Bronchial epithelial cell (primary cell): ENCODE results near the gene GALNT8. TPM values are rescaled to one million over a fixed set of nuclear protein-coding genes. Genes with fewer than 3 reads are reported as not detected.

Experiments
- DNase-seq: peaks from one replicate; pipeline ENCODE4 v3.0.0-alpha.2; 2010; ENCODE audit warnings: low read depth
- FAIRE-seq: peaks from 2 replicates; lab custom pipeline; 2011; peaks lifted over from hg19 to GRCh38; lab: Jason Lieb, UNC
- H3K27me3 ChIP-seq: 2 replicates; pipeline ENCODE4 v1.5.1; 2011; ENCODE audit warnings: low read length; ENCODE audit not compliant: control insufficient read depth, insufficient read depth
- H3K36me3 ChIP-seq: 2 replicates; pipeline ENCODE4 v1.5.1; 2011; ENCODE audit warnings: low read length; ENCODE audit not compliant: control insufficient read depth, insufficient read depth
- H3K4me3 ChIP-seq: 2 replicates; pipeline ENCODE4 v1.5.1; 2011; ENCODE audit warnings: mild to moderate bottlenecking, low read depth, low read length, control low read depth
- CTCF ChIP-seq: IDR thresholded peaks from 2 replicates; pipeline ENCODE4 v1.5.1; 2011; ENCODE audit warnings: mild to moderate bottlenecking, moderate library complexity, low read length, control low read depth, inconsistent platforms; ENCODE audit not compliant: insufficient read depth, severe bottlenecking
- total RNA-seq: library from RNA; depleted of rRNA; stranded (reverse); fragments of >200 nt; gene quantifications from 2 replicates; pipeline ENCODE4 v1.2.1, GENCODE V29; 2014

The GALNT8 gene
- total RNA-seq, 1 donor from 2014 or later: not detected

DNA sequence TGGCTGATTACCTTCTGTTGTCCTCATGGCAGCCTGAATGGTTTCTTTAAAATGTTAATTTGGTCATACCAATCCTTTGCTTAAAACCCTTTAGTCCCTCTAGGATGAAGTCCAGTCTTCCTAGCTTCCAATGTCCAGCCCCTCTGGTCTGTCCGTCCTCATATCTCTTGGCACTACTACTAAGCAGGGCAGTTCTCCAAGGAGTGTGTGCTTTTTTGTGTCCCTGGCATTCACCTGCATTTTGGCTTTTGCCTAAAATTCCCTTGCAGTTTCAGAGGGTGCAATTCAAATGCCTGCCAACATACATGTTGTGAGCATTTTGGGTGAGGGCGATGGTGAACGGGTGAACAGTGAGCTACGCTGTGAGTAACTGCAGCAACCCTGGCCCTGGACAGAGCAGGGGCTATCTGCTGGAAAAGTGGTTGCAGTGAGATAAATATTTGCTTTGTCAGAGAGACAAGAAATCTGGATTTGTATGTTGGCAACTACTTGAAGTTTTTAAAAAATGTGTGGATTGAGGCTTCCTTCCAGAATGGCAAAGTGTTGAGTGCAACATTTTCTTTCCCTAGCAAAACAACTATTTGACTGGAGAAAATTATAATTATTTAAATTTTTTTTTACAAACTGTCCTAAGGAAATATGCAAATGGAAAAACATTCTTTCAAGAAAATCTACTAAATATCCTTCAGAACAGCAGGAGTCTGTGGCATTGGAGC is 14.6 kb downstream of the GALNT8 start:
- no peak for TF ChIP-seq CTCF
- DNase-seq: no peak
- no peak for FAIRE-seq
- Histone ChIP-seq H3K36me3 (no peaks in the 10 kb centered on the region), H3K4me3 (no peak overlapping the region), H3K27me3 (no peaks in the 10 kb centered on the region)

GRCh38 chr12:4736091-4736490 is 15.9 kb downstream of the GALNT8 start:
- DNase-seq: no peak
- TF ChIP-seq CTCF: no peak
- Histone ChIP-seq H3K27me3 (no peaks in the 10 kb centered on the region), H3K4me3 (no peak overlapping the region), H3K36me3 (no peaks in the 10 kb centered on the region)
- no peak for FAIRE-seq

GRCh38 chr12:4738541-4738940 is 18.3 kb downstream of the GALNT8 start:
- Histone ChIP-seq H3K4me3 (no peak overlapping the region), H3K27me3 (no peaks in the 10 kb centered on the region), H3K36me3 (no peaks in the 10 kb centered on the region)
- TF ChIP-seq CTCF: no peak
- FAIRE-seq (no peak), DNase-seq (no peak)

DNA sequence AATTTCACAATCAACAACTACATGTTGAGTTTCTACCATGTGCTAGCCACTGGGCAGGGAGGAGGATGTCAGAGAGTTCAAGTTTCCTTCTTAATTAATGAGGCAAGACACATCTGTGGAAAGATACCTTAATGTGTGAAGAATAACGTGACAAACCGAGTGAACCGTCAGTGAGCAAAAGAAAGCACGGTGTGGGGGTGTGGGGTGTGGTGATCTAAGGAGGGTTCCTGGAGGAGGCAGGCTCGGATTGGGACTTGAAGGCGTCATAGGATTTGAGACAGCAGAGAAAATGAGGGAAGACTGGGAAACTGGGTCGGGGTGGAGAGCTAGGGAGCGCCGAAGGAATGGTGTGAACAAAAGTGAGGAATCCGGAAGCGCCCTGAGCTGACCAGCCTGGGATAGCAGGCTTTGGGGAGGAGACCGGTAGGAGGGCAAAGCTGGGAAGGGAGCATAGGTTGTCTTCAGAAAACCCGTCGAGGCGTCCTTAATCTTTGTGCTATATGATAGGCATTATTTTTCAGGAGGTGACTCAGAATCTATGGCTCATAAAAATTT is 22.3 kb downstream of the GALNT8 start:
- FAIRE-seq (no peak), DNase-seq (no peak)
- no peaks in the 10 kb centered on the region for H3K27me3 ChIP-seq
- no peak overlapping the region for H3K4me3 ChIP-seq
- H3K36me3 ChIP-seq: no peaks in the 10 kb centered on the region
- TF ChIP-seq CTCF: no peak

- H3K36me3 ChIP-seq: no peaks in the 10 kb centered on the region
- no peak for DNase-seq
- H3K4me3 ChIP-seq: no peak overlapping the region
- no peak for TF ChIP-seq CTCF
- no peak for FAIRE-seq
- H3K27me3 ChIP-seq: no peaks in the 10 kb centered on the region
These were observed 22.8 kb downstream of the GALNT8 start for GRCh38 chr12:4743046-4743445.
